Tibial nerve (tissue), 4 donors: ENCODE results near the gene NEMP2.

Experiments
- CTCF ChIP-seq, 5 experiments: fragments of 200-600 bp in 3 of 5; fragments of 450-650 bp in 2 of 5; sonication (generic) in 3 of 5; IDR thresholded peaks; one replicate each; pipeline ENCODE4 v1.5.1; 2016 to 2019; ENCODE audit warnings: antibody characterized with exemption in 5 of 5, mild to moderate bottlenecking in 3 of 5, moderate library complexity in 2 of 5
- EP300 ChIP-seq, 2 donors: sonication (generic); formaldehyde crosslinking; IDR thresholded peaks; one replicate each; pipeline ENCODE4 v1.6.1; 2017; ENCODE audit warnings: antibody characterized with exemption in 2 of 2, mild to moderate bottlenecking in 1 of 2
- POLR2A ChIP-seq, 2 donors: fragments of 450-650 bp; IDR thresholded peaks; one replicate each; pipeline ENCODE4 v1.6.1; 2017; ENCODE audit warnings: antibody characterized with exemption in 2 of 2, mild to moderate bottlenecking in 2 of 2, moderate library complexity in 2 of 2

GRCh38 chr2:190486037-190486623 is 48.4 kb downstream of the NEMP2 start:
- TF ChIP-seq CTCF (IDR thresholded peaks at IDR 0.05) = no peak
- no peak for TF ChIP-seq EP300 (IDR thresholded peaks at IDR 0.05)
- TF ChIP-seq POLR2A (IDR thresholded peaks at IDR 0.05) = no peak
